ENCODE results near the gene BTG1.

DNA sequence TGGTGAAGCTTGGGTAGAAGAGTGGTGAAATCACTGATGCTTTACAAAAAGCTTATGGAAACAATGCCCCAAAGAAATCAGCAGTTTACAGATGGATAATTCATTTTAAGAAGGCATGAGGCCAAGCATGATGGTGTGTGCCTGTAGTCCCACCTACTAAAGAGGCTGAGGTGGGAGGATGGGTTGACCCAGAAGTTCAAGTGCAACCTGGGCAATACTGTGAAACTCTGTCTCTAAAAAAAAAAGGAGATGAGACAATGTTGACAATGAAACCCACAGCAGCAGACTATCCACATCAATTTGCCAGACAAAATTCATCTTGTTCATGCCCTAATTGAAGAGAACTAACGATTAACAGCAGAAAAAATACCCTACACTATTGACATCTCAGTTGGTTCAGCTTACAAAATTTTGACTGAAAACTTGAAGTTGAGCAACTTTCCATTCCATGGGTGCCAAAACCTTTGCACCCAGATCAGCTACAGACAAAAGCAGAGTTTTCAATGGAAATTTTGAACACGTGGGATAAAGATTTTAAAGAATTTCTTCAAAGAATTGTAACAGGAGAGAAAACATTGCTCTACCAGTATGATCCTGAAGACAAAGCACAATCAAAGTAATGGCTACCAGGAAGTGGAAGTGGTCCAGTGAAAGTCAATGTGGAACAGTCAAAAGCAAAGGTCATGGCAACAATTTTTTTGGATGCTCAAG, 26.7 kb downstream of the BTG1 start:
- TF ChIP-seq POLR2A (IDR thresholded peaks at IDR 0.05; ENCODE audit: low read depth, low read length): no peak
- TF ChIP-seq POLR2AphosphoS5 (IDR thresholded peaks at IDR 0.05; ENCODE audit: low read depth, low read length): no peak
- TF ChIP-seq TAF1 (IDR thresholded peaks at IDR 0.05; ENCODE audit: borderline replicate concordance, low read depth, low read length): no peak
